Osteoblast (primary cell): Measurements from ENCODE around the gene PPM1A. TPM values are rescaled to one million over a fixed set of nuclear protein-coding genes. Genes with fewer than 3 reads are reported as not detected.

ENCODE experiments used
- DNase-seq: peaks from one replicate; pipeline ENCODE4 v3.0.0; 2011; ENCODE audit warnings: low spot score, mixed read lengths; ENCODE audit not compliant: insufficient read length; ENCODE audit errors: missing footprints
- H2AFZ ChIP-seq: 2 replicates; pipeline ENCODE4 v1.6.0; 2011; ENCODE audit warnings: mild to moderate bottlenecking, low read length
- H3K27ac ChIP-seq: 2 replicates; pipeline ENCODE4 v1.5.1; 2011; ENCODE audit warnings: mild to moderate bottlenecking, low read depth, low read length, moderate library complexity
- H3K27me3 ChIP-seq: 2 replicates; pipeline ENCODE4 v1.6.0; 2012; ENCODE audit warnings: mild to moderate bottlenecking, control low read depth, inconsistent platforms, low read length, moderate library complexity; ENCODE audit not compliant: insufficient read depth
- H3K36me3 ChIP-seq: 2 replicates; pipeline ENCODE4 v1.5.1; 2011; ENCODE audit warnings: mild to moderate bottlenecking, low read length, control low read depth, moderate library complexity; ENCODE audit not compliant: insufficient read depth
- H3K4me1 ChIP-seq: 2 replicates; pipeline ENCODE4 v1.5.1; 2011; ENCODE audit warnings: mild to moderate bottlenecking, low read length, control low read depth, moderate library complexity; ENCODE audit not compliant: insufficient read depth
- H3K4me2 ChIP-seq: 2 replicates; pipeline ENCODE4 v1.6.0; 2011; ENCODE audit warnings: mild to moderate bottlenecking, low read length; ENCODE audit not compliant: insufficient read depth
- H3K4me3 ChIP-seq: fragments of 200-600 bp; sonication (generic); 3 replicates; pipeline ENCODE4 v1.5.1; 2012; ENCODE audit warnings: mild to moderate bottlenecking, low read length, inconsistent platforms; ENCODE audit not compliant: insufficient read depth
- H3K79me2 ChIP-seq: 2 replicates; pipeline ENCODE4 v1.6.0; 2012; ENCODE audit warnings: mild to moderate bottlenecking, low read length, control low read depth, inconsistent platforms; ENCODE audit not compliant: insufficient read depth
- H3K9me3 ChIP-seq: 2 replicates; pipeline ENCODE4 v1.5.1; 2011; ENCODE audit warnings: low read depth, low read length, control low read depth
- H4K20me1 ChIP-seq: 2 replicates; pipeline ENCODE4 v1.6.0; 2012; ENCODE audit warnings: mild to moderate bottlenecking, low read length, control low read depth; ENCODE audit not compliant: insufficient read depth
- CTCF ChIP-seq: IDR thresholded peaks from 2 replicates; pipeline ENCODE4 v1.5.1; 2011; ENCODE audit warnings: mild to moderate bottlenecking, low read depth, low read length, moderate library complexity; ENCODE audit errors: extremely low read depth
- total RNA-seq: library from RNA; depleted of rRNA; stranded (reverse); fragments of >200 nt; gene quantifications from 2 replicates; pipeline ENCODE4 v1.2.3, GENCODE V29; 2012

The PPM1A gene
- total RNA-seq, 1 donor, result 36.6 TPM

- no peak for TF ChIP-seq CTCF
- no peak overlapping the region for H3K4me2 ChIP-seq
- H3K36me3 ChIP-seq, result no peaks in the 10 kb centered on the region
- no peaks in the 10 kb centered on the region for H4K20me1 ChIP-seq
- H3K79me2 ChIP-seq, result no peaks in the 10 kb centered on the region
- H3K4me1 ChIP-seq, result no peaks in the 10 kb centered on the region
- no peak overlapping the region for H3K27ac ChIP-seq
- H3K27me3 ChIP-seq, result no peaks in the 10 kb centered on the region
- H3K9me3 ChIP-seq, result no peaks in the 10 kb centered on the region
- no peak overlapping the region for H3K4me3 ChIP-seq
- DNase-seq, result no peak
- no peak overlapping the region for H2AFZ ChIP-seq
These were observed 15.8 kb upstream of the PPM1A start for GRCh38 chr14:60233251-60233650.

DNA sequence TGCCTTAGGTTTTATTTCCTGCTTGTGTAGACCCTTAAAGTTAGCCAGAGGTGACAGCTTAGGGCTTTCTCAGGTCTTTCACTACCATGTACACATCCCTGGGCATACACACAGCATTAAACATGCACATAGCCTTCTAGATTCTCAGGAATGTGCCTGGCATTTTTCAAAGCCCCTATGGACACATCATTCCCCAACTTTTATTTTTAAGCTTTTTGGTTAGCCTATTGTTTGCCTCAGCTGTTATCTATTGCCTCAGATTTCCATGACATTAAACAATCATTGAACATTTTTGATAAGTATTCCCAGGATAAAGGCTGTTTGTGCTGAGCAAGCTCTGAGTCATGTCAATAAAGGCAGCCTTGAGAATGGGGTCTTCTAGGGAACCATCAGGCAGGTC, 15.1 kb upstream of the PPM1A start:
- no peak for DNase-seq
- no peak for TF ChIP-seq CTCF

DNA sequence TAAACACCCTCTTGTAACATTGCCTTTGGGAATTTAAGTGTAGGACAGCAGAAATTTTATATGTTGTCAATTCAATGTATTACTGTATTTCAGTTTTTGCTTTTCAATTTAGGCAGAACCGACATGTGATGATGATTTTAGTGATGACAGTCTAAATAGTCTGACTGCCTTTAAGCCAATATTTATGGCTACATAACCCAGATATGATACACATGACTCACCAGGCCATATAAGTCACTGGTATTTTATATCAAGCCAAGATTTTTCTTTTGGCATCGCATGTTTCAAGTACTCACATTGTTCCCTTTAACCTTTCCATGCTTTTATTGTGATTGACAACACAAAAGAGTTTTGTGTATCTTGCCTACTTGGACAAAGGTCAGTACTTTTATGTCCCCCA, 13.6 kb upstream of the PPM1A start:
- Histone ChIP-seq H3K4me1 (no peaks in the 10 kb centered on the region), H4K20me1 (no peaks in the 10 kb centered on the region), H3K4me3 (no peak overlapping the region), H3K36me3 (no peaks in the 10 kb centered on the region), H3K27ac (no peak overlapping the region), H2AFZ (no peak overlapping the region), H3K4me2 (no peak overlapping the region), H3K9me3 (no peaks in the 10 kb centered on the region), H3K79me2 (no peaks in the 10 kb centered on the region), H3K27me3 (no peaks in the 10 kb centered on the region)
- DNase-seq, result no peak
- no peak for TF ChIP-seq CTCF

More for the DNA sequence above, 15.1 kb upstream of the PPM1A start:
- Histone ChIP-seq H3K9me3 (no peaks in the 10 kb centered on the region), H3K4me2 (no peak overlapping the region), H3K27ac (no peak overlapping the region), H3K79me2 (no peaks in the 10 kb centered on the region), H4K20me1 (no peaks in the 10 kb centered on the region), H3K27me3 (no peaks in the 10 kb centered on the region), H3K4me1 (no peaks in the 10 kb centered on the region), H3K36me3 (no peaks in the 10 kb centered on the region), H3K4me3 (no peak overlapping the region), H2AFZ (no peak overlapping the region)

- H3K4me2 ChIP-seq, result no peak overlapping the region
- H3K79me2 ChIP-seq, result no peaks in the 10 kb centered on the region
- no peak overlapping the region for H2AFZ ChIP-seq
- H3K27ac ChIP-seq, result no peak overlapping the region
- no peaks in the 10 kb centered on the region for H3K9me3 ChIP-seq
- TF ChIP-seq CTCF, result no peak
- no peak overlapping the region for H3K4me3 ChIP-seq
- peaks cover 9% of the 10 kb centered on the region for H3K27me3 ChIP-seq
- no peaks in the 10 kb centered on the region for H3K36me3 ChIP-seq
- H4K20me1 ChIP-seq, result no peaks in the 10 kb centered on the region
- H3K4me1 ChIP-seq, result no peaks in the 10 kb centered on the region
- no peak for DNase-seq
These were observed 10.1 kb upstream of the PPM1A start for GRCh38 chr14:60238955-60239354.
